Adrenal gland (tissue), 5 donors: ENCODE measurements around the gene REEP2.

ENCODE experiments used
- CTCF ChIP-seq, 6 experiments: fragments of 450-650 bp in 4 of 6; fragments of 200-600 bp in 2 of 6; sonication (generic) in 1 of 6; IDR thresholded peaks; 1 replicate in 5 of 6; 2 replicates in 1 of 6; pipeline versions ENCODE4 v1.5.1 to v1.8.0; 2016 to 2021; ENCODE audit warnings: antibody characterized with exemption in 6 of 6, mild to moderate bottlenecking in 2 of 6, moderate library complexity in 1 of 6
- POLR2A ChIP-seq, 2 donors: fragments of 450-650 bp; IDR thresholded peaks; one replicate each; pipeline ENCODE4 v1.6.1; 2017; ENCODE audit warnings: antibody characterized with exemption in 2 of 2, mild to moderate bottlenecking in 2 of 2, moderate library complexity in 1 of 2
- donor health status: DM: no; HTN: no; CAD: no.

- TF ChIP-seq CTCF (IDR thresholded peaks at IDR 0.05) (peak in 1 of 6 experiments; percentile 1), POLR2A (IDR thresholded peaks at IDR 0.05) (peak; percentile 32 to 69)
Observed at GRCh38 chr5:138467711-138468132, 28.9 kb downstream of the REEP2 start.
